ENCODE measurements around the gene ARHGAP18. TPM values are rescaled to one million over a fixed set of nuclear protein-coding genes. Genes with fewer than 3 reads are reported as not detected.

The ARHGAP18 gene
- total and polyA plus RNA-seq, 2 of the 13 experiments (the other 11 are each of a cell fraction or from before 2014, with no cell fraction given) = 58.2 to 115 TPM

DNA sequence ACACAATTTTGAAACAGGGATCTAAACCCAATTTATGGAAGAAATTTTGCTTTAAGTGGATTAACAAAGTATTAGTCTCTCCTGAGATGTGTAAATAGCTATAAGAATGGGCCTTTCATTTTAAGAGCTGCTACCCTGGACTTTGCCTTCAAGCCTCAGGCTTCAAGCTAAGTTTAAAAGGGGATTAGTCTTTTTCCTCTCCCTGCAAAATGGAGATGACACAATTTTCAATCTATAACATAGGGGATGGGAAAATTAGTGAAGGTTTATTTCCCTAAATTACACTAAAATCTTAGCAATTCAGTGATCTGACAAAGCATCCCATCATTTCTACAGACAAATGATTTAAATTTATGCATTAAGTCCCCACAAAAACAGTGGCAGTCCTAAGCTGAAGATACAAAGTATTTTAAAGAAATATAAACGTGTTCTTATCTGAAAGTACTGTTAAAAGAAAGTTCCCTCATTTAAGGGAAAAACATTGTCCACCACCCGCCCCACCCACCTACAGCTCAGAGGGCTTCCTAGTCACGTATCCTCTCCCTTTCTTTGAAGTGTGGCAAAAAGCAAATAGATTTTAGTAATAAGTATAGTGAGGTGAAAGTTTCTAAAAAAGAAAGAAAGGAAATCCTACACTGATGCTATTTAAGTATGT lies 14.5 kb downstream of the ARHGAP18 start (continued):
- TF ChIP-seq RCOR2 (CRISPR knock-in tag; IDR thresholded peaks at IDR 0.05) = no peak
- no peak; the same call in 1 of the 2 replicates for TF ChIP-seq NFKBIZ (CRISPR knock-in tag; IDR thresholded peaks at IDR 0.05)
- TF ChIP-seq ZNF34 (CRISPR knock-in tag; IDR thresholded peaks at IDR 0.05; ENCODE audit: borderline replicate concordance) = no peak
- TF ChIP-seq ZNF7 (CRISPR knock-in tag; IDR thresholded peaks at IDR 0.05) = peak; percentile 80; the same call in 1 of the 2 replicates
- no peak for TF ChIP-seq ZNF329 (CRISPR knock-in tag; IDR thresholded peaks at IDR 0.05; ENCODE audit: low read depth)
- TF ChIP-seq, protein P1, sequence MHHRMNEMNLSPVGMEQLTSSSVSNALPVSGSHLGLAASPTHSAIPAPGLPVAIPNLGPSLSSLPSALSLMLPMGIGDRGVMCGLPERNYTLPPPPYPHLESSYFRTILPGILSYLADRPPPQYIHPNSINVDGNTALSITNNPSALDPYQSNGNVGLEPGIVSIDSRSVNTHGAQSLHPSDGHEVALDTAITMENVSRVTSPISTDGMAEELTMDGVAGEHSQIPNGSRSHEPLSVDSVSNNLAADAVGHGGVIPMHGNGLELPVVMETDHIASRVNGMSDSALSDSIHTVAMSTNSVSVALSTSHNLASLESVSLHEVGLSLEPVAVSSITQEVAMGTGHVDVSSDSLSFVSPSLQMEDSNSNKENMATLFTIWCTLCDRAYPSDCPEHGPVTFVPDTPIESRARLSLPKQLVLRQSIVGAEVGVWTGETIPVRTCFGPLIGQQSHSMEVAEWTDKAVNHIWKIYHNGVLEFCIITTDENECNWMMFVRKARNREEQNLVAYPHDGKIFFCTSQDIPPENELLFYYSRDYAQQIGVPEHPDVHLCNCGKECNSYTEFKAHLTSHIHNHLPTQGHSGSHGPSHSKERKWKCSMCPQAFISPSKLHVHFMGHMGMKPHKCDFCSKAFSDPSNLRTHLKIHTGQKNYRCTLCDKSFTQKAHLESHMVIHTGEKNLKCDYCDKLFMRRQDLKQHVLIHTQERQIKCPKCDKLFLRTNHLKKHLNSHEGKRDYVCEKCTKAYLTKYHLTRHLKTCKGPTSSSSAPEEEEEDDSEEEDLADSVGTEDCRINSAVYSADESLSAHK (CRISPR knock-in tag; IDR thresholded peaks at IDR 0.05; ENCODE audit: borderline replicate concordance) = no peak
- no peak for TF ChIP-seq IKZF4 (CRISPR knock-in tag; IDR thresholded peaks at IDR 0.05; ENCODE audit: borderline replicate concordance, low read depth, not compliant biosample characterization)
- TF ChIP-seq, protein P2, sequence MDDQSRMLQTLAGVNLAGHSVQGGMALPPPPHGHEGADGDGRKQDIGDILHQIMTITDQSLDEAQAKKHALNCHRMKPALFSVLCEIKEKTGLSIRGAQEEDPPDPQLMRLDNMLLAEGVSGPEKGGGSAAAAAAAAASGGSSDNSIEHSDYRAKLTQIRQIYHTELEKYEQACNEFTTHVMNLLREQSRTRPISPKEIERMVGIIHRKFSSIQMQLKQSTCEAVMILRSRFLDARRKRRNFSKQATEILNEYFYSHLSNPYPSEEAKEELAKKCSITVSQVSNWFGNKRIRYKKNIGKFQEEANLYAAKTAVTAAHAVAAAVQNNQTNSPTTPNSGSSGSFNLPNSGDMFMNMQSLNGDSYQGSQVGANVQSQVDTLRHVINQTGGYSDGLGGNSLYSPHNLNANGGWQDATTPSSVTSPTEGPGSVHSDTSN (CRISPR knock-in tag; IDR thresholded peaks at IDR 0.05; ENCODE audit: borderline replicate concordance) = no peak
- TF ChIP-seq, protein P3, sequence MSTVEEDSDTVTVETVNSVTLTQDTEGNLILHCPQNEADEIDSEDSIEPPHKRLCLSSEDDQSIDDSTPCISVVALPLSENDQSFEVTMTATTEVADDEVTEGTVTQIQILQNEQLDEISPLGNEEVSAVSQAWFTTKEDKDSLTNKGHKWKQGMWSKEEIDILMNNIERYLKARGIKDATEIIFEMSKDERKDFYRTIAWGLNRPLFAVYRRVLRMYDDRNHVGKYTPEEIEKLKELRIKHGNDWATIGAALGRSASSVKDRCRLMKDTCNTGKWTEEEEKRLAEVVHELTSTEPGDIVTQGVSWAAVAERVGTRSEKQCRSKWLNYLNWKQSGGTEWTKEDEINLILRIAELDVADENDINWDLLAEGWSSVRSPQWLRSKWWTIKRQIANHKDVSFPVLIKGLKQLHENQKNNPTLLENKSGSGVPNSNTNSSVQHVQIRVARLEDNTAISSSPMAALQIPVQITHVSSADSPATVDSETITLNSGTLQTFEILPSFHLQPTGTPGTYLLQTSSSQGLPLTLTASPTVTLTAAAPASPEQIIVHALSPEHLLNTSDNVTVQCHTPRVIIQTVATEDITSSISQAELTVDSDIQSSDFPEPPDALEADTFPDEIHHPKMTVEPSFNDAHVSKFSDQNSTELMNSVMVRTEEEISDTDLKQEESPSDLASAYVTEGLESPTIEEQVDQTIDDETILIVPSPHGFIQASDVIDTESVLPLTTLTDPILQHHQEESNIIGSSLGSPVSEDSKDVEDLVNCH (CRISPR knock-in tag; IDR thresholded peaks at IDR 0.05) = no peak
- TF ChIP-seq EZH2 (conservative IDR thresholded peaks at IDR 0.05; ENCODE audit: low read depth, low read length) = no peak
- TF ChIP-seq ZNF556 (CRISPR knock-in tag; IDR thresholded peaks at IDR 0.05; ENCODE audit: borderline replicate concordance) = no peak
- no peak for TF ChIP-seq FIP1L1 (IDR thresholded peaks at IDR 0.05; ENCODE audit: borderline replicate concordance, insufficient read depth, low read depth, low read length)
- TF ChIP-seq, protein P4, sequence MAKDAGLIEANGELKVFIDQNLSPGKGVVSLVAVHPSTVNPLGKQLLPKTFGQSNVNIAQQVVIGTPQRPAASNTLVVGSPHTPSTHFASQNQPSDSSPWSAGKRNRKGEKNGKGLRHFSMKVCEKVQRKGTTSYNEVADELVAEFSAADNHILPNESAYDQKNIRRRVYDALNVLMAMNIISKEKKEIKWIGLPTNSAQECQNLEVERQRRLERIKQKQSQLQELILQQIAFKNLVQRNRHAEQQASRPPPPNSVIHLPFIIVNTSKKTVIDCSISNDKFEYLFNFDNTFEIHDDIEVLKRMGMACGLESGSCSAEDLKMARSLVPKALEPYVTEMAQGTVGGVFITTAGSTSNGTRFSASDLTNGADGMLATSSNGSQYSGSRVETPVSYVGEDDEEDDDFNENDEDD (CRISPR knock-in tag; IDR thresholded peaks at IDR 0.05; ENCODE audit: borderline replicate concordance) = no peak; the same call in 1 of the 2 replicates
- TF ChIP-seq ZBTB49 (CRISPR knock-in tag; IDR thresholded peaks at IDR 0.05; ENCODE audit: borderline replicate concordance) = no peak
- no peak for TF ChIP-seq CC2D1A (CRISPR knock-in tag; IDR thresholded peaks at IDR 0.05)
- no peak for TF ChIP-seq GTF3A (CRISPR knock-in tag; conservative IDR thresholded peaks at IDR 0.05)
- TF ChIP-seq JUND (CRISPR knock-in tag; IDR thresholded peaks at IDR 0.05) = no peak
- TF ChIP-seq ZNF441 (CRISPR knock-in tag; IDR thresholded peaks at IDR 0.05; ENCODE audit: borderline replicate concordance) = no peak
- no peak for TF ChIP-seq GLI4 (CRISPR knock-in tag; IDR thresholded peaks at IDR 0.05; ENCODE audit: borderline replicate concordance)
- no peak for TF ChIP-seq HCFC1 (IDR thresholded peaks at IDR 0.05; ENCODE audit: low read depth, low read length)
